H54 (cell line): ENCODE measurements around the gene SLC38A4.

Experiments used
- DNase-seq: peaks from one replicate; pipeline ENCODE4 v3.0.0; 2011; ENCODE audit warnings: low spot score, mixed read lengths; ENCODE audit not compliant: insufficient read length
- FAIRE-seq: peaks from 3 replicates; lab custom pipeline; 2011; peaks lifted over from hg19 to GRCh38; lab: Jason Lieb, UNC
- POLR2A ChIP-seq: IDR thresholded peaks from 2 replicates; pipeline ENCODE4 v1.6.1; 2011; ENCODE audit warnings: low read depth, mild to moderate bottlenecking, low read length

SLC38A4 gene

GRCh38 chr12:46835785-46836184 is 10.0 kb upstream of the SLC38A4 start:
- DNase-seq (no peak), FAIRE-seq (no peak)

DNA sequence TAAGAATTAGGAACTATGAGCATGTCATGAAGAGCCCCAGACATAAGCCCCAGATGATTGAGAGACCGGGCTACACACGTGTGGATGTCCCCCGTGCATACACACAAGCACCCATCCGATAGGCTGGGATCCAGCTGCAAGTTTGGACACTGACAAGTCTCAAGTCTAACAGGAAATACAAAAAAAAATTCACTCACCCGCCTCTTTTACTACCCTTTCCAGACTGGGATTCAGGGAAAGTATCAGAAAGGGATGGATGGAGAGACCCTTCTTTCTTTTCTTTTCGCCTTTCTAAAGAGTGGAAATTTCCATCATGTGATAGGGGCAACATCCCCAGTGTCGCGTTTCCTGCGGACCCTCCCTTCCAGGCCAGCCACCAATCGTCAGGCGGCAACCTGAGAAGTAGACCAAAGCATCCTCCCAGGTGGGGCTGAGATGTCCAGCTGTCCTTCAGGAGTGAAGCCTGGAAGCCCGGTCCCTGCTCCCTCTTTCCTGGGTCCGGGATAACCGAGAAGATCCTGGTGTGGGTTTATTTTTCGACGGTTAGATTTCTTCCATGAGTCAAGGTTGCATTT is 6.4 kb upstream of the SLC38A4 start:
- DNase-seq (no peak), FAIRE-seq (no peak)
- no peak for TF ChIP-seq POLR2A

More at GRCh38 chr12:46835785-46836184, 10.0 kb upstream of the SLC38A4 start:
- no peak for TF ChIP-seq POLR2A

DNA sequence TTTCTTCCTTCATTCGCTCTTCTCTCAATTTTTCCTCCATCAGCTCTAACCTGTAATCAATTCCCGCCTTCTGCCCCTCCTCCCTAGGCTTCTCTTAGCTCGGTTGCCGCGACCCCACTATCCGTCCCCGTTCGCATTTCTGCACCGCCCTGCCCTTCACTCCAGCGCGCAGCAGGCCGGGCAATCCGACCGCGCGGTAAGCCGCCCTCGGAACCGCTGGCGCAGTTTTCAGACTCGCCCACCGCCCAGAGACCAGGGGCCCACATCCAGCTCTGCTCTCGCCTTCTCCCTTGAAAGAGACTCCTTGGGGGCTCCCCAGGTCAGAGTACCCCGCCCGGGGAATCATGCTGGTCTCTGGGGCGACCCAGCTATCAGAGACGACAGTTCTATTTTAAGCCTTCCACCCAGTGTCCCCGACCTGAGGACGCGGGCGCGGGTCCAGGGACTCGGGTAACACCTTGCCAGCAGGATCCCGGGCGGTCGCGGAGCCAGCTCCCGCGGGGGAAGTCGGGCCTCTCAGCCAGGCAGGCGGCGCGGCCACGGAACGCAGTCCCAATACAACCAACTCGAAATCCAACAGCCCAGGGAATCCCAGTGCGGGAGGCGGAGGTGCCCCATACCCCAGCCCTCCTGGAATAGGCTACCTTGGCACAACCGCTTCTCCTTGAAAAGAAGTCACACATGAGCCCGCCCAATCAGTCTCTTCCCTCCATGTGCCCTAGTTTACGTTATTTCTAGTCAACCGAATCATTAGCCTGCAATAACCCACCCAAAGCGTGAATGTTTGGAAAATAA is 5.7 kb upstream of the SLC38A4 start:
- FAIRE-seq (no peak), DNase-seq (no peak)
- no peak for TF ChIP-seq POLR2A

DNA sequence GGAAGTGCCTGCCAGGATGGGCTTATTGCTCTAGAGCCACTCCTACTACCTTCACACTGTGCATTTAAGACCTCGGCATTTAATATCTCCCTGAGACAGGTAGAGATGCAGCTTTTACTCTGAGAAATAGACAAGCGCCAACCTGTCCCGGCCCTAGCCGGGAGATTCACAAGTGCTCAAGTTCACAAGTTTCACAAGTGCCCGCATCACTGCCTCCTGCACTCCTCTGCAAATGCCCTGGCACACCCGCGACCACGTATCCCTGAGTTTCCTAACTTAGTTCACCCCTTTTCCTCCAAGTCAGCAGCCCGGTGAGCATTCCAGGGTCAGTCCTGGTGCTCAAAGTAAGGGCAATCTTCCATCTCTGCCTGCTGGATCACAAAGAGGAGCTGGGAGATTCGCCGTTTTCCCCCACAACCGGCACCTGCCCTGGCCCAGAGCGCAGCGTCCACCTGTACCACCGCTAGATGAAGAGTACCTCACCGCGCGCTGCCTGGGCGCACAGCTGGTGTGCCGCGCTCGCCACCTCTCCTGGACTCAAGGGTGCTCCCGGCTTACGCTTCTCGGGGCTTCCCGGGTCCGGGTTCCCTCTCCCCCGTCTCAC is 5.0 kb upstream of the SLC38A4 start:
- no peak for TF ChIP-seq POLR2A
- FAIRE-seq (no peak), DNase-seq (no peak)

DNA sequence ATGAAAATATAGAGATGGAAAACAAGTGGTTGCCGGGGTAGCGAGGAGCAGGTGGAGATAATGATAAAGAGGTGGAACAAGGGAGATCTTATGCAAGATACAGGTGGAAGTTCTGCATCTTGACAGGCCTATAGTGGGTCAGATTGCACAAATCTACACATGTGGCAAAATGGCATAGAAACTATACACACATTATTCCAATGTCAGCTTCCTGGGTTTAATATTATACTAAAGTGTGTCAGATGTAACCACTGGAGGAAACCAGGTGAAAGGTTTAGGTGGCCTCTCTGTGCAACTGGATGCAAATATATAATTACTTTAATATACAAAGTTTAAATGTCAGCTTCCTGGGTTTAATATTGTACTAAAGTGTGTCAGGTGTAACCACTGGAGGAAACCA is 1.1 kb downstream of the SLC38A4 start:
- no peak for DNase-seq
- no peak for TF ChIP-seq POLR2A
- no peak for FAIRE-seq

- no peak for TF ChIP-seq POLR2A
- FAIRE-seq: no peak
- DNase-seq: no peak
These were observed 7.2 kb downstream of the SLC38A4 start for GRCh38 chr12:46818642-46819041.

DNA sequence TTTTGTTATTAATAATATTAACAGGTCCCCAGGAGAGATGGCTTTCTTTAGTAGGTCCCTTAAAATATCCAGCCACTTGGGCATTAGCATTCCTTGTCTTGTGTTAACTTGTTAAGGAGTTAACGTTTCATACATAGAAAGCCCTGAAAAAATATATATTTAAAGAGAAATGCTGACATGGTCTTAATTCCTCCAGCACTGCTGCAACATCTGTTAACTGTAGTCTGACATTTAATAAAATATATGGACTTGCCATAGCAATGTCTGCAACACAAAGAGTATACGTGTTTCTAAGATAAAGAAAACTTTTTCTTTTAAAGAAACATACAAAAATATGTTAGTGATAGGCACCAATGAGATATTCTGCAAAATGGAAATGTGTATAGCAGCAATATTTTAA is 10.0 kb downstream of the SLC38A4 start:
- FAIRE-seq (no peak), DNase-seq (no peak)
- TF ChIP-seq POLR2A: no peak

DNA sequence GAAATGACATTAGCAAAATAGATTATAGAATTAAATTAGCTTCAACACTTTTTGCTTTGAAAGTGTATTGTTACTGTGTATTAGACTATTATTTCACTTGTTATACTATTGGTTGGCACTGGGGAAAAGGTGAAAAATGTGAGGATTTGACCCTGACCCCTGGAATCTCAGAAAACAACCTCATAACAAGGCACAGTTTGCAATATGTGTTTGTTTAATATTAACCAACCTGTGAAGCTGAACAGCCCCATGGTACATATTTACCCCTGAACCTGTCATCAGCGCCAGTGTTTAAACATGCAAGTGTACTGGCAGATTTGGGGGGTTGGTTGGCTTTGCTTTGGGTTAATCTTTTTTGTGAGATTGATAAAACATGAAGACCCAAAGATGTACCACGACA is 11.7 kb downstream of the SLC38A4 start:
- no peak for TF ChIP-seq POLR2A
- DNase-seq: no peak

DNA sequence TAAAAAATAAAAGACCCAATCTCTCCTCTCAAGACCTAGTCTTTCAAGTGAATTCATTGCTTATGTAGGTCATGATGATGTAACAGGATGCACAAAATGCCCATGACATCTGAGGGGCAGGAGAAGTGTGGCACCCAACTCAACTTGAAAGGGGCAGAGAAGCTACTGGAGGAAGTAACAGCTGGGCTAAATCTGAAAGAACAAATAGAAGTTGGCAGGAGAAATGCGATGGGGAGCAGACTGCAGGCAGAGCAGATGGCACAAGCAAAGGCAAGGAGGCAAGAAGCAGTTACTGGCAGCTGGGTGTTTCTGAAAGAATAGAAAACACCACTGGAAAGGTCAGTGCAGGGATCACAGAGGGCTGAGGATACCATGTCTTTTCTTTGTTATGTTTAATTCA is 14.6 kb downstream of the SLC38A4 start:
- no peak for TF ChIP-seq POLR2A
- DNase-seq (no peak), FAIRE-seq (no peak)

More for the DNA sequence above, 11.7 kb downstream of the SLC38A4 start:
- FAIRE-seq: no peak

DNA sequence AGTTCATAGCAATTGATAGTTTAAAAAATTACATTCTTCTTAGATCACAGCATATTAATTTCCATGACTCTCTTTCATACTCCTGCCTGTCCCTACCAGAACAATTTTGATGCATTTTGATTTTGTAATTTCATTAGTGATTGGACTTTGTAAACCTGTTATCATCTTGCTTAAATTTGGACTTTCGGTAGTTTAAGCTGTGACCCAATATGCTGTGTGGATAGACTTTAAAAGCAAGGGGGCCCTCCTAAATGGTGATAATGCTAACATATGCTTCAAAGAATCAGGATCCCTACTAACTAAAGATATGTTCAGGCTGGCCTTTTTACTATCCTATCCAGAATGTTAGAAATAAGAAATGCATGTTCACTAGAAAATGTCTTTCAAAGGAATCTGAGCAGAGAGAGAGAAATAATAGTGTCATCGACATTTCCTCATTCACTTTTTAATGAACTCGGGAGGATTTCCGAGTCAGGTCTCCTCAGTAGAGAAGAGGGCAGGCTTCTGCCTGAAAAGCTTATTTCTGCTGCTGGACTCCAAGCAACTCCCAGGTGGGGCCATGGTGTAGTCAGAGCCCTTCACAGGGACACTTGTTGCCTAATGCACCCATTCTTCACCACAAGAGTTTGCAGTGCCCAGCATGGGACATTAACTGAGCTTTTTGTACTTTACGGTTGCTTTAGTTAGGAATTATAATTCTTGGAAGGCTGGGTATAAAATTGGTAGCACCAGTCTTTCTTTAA is 16.7 kb downstream of the SLC38A4 start:
- no peak for DNase-seq
- no peak for TF ChIP-seq POLR2A
- FAIRE-seq: no peak

GRCh38 chr12:46808317-46808716 is 17.5 kb downstream of the SLC38A4 start:
- TF ChIP-seq POLR2A: no peak
- FAIRE-seq: no peak
- no peak for DNase-seq

GRCh38 chr12:46804054-46804453 is 21.7 kb downstream of the SLC38A4 start:
- no peak for TF ChIP-seq POLR2A
- FAIRE-seq: no peak
- no peak for DNase-seq

- FAIRE-seq: no peak
- no peak for TF ChIP-seq POLR2A
- DNase-seq: no peak
These were observed 22.3 kb downstream of the SLC38A4 start for GRCh38 chr12:46803517-46803916.

- DNase-seq (no peak), FAIRE-seq (no peak)
- no peak for TF ChIP-seq POLR2A
These were observed 24.5 kb downstream of the SLC38A4 start for GRCh38 chr12:46801293-46801692.
